HUES64 (cell line): ENCODE results near the gene CIDEB.

ENCODE experiments used
- H3K27ac ChIP-seq: 2 replicates; pipeline ENCODE4 v1.7.0; 2013; ENCODE audit warnings: low read depth, low read length, inconsistent platforms
- H3K27me3 ChIP-seq: 2 replicates; pipeline ENCODE4 v1.6.1; 2013; ENCODE audit warnings: mild to moderate bottlenecking, low read length; ENCODE audit not compliant: insufficient read depth
- H3K36me3 ChIP-seq: 2 replicates; pipeline ENCODE4 v1.6.1; 2013; ENCODE audit warnings: mild to moderate bottlenecking, low read length; ENCODE audit not compliant: insufficient read depth
- H3K4me1 ChIP-seq: 2 replicates; pipeline ENCODE4 v1.6.1; 2013; ENCODE audit warnings: mild to moderate bottlenecking, low read length, moderate library complexity; ENCODE audit not compliant: insufficient read depth
- H3K4me3 ChIP-seq: 2 replicates; pipeline ENCODE4 v1.5.1; 2013; ENCODE audit warnings: mild to moderate bottlenecking, low read length, moderate library complexity
- H3K9ac ChIP-seq: 2 replicates; pipeline ENCODE4 v1.6.1; 2013; ENCODE audit warnings: mild to moderate bottlenecking, low read depth, low read length
- H3K9me3 ChIP-seq: 2 replicates; pipeline ENCODE4 v1.6.1; 2013; ENCODE audit warnings: low read depth, low read length; ENCODE audit not compliant: insufficient read depth
- WGBS: fragments of 150-250, 120-280 bp; methylation state at CpG from one replicate; pipeline ENCODE4 v1.1.7; 2013; ENCODE audit warnings: missing lambda C conversion rate; 5-methylcytosine and 5-hydroxymethylcytosine counted together

Gene CIDEB

DNA sequence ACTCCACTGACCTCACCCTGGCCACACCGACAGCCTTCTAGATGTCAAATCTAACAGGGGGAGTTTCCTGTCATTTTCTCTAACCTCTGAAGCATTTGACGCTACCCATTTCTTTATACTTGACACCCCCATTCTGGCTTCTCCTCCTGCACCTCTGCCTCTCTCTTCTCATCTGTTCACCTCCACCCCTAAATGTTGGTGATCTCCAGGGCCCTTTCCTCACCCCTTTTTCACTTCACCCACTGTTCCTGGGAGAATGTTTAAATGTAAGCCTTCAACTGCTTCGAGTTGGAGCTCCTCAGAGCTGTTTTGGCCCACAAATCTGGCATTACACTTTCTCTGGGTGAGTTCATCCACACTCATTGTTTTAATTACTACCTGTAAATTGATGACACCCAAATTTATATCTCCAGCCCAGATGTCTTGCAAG lies 35.9 kb downstream of the CIDEB start:
- peak overlapping the region; percentile 11; the same call in 1 of the 2 replicates for H3K9ac ChIP-seq
- H3K4me3 ChIP-seq: peak overlapping the region; percentile 77
- no peaks in the 10 kb centered on the region for H3K9me3 ChIP-seq
- 19% methylated on average over 3 of the region's 3 CpGs for WGBS
- H3K27ac ChIP-seq: no peak overlapping the region
- peaks cover 6% of the 10 kb centered on the region; the same call in 1 of the 2 replicates for H3K36me3 ChIP-seq
- no peaks in the 10 kb centered on the region for H3K27me3 ChIP-seq
- H3K4me1 ChIP-seq: no peaks in the 10 kb centered on the region

DNA sequence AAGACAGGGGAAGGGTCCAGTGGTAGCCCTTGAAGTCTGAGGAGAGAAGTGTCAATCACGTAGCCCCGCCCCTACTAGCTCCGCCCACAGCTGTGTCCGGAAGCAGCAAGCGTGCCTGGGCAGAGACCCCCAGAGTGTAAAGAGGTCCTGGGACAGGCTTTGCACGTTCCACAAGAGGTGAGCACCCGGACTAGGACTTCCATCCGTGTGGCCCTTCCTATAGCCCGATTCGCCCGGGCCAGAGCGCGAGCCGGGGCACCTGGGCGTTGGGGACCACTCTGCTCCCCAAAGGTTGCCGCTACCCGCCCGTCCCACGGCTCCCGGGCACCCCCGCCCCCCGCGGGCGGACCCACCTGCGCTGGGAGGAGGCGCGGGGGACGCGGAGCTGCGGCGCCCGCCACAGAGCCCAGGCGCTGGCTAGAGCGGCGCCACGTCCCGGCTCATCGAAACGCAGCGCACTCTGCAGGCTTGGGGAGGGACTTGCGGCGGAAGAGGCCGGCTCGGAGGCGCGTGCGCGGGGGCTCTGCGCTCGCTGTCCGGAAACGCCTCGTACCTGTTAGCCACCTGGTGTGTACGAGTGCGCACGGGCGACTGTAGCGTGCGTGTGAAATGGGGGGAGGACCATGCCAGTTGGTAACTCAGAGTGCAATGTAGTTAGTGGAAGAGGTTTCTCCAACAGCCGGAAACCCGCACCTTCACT lies 36.5 kb downstream of the CIDEB start, which contains the start of gene RABGGTA:
Gene RABGGTA, minus strand, starts transcription at position 464 of the 700 bp plus-strand sequence. CDS start 482 bp downstream, outside the sequence.
- 1% methylated on average over 61 of the region's 61 CpGs for WGBS
- Histone ChIP-seq H3K9me3 (no peaks in the 10 kb centered on the region), H3K36me3 (peaks cover 11% of the 10 kb centered on the region; the same call in 1 of the 2 replicates), H3K9ac (peak within 1 kb of the TSS; percentile 94), H3K27me3 (no peaks in the 10 kb centered on the region), H3K27ac (peak within 1 kb of the TSS; percentile 94), H3K4me3 (peak within 1 kb of the TSS; percentile 77), H3K4me1 (no peaks in the 10 kb centered on the region)

DNA sequence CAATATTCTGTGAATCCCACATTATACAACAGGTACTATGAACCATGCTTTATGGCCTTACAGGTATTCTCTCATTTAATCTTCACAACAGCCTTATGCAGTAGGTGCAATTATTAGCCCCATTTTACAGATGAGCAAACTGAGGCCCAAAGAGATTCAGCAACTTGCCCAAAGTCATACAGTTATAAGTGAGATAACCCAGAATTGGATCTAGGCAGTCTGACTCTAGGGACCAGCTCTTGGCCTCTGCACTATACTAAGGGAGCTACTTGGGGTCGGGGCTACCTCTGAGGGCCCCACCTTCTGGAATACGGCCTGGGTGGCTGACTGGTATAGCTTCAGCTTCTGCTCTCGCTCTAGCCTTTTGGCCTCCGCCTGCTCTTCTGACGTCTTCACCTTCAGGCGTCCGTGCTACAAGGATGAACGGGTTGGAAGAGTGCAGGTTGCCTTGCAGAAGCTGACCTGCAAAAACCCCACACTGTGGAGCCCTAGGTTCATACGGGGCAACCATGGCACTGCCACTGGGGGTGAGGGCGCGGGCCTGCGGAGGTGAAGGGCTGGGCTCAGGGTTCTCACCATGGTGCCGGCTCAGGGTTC lies 37.1 kb downstream of the CIDEB start:
- H3K4me3 ChIP-seq: peak overlapping the region; percentile 77
- H3K27me3 ChIP-seq: no peaks in the 10 kb centered on the region
- H3K9me3 ChIP-seq: no peaks in the 10 kb centered on the region
- WGBS: 26% methylated on average over 13 of the region's 13 CpGs
- H3K4me1 ChIP-seq: no peaks in the 10 kb centered on the region
- H3K36me3 ChIP-seq: peaks cover 11% of the 10 kb centered on the region; the same call in 1 of the 2 replicates
- H3K27ac ChIP-seq: peak overlapping the region; percentile 94
- 0 out of 2 replicates have a peak overlapping the region, but pooled peaks have one; percentile 94 for H3K9ac ChIP-seq

DNA sequence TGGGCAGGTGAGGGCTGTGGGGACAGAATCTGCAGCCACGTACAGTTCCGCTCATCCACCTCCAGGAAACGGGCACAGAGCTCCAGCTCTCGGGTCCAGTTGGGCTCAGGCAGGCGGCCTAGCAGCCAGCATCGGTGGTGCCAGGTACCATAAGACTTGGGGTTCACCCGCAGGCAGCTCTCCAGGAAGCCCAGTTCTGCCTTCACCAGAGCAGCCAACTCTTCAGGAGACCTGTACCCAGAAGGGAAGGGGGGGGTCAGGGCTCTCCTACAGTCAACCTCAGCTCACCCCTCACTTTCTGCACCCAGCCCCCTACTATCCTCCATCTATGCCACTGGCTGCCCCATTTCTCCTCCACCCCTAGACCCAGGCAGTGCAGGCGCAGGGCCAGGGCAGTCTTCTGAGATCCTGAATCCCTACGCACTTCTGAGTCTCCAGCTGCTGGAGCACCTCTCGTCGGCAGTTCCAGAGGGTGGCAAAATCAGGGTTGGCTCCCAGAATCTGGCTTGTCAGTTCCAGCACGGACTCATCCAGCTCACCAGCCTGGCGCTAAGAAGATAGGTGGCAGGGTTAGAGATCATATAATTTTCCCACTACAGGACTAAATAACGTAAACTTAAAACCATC lies 37.8 kb downstream of the CIDEB start:
- Histone ChIP-seq H3K27ac (no peak overlapping the region), H3K27me3 (no peaks in the 10 kb centered on the region), H3K4me1 (no peaks in the 10 kb centered on the region), H3K9me3 (no peaks in the 10 kb centered on the region), H3K4me3 (no peak overlapping the region; the same call in 1 of the 2 replicates), H3K9ac (no peak overlapping the region), H3K36me3 (peaks cover 11% of the 10 kb centered on the region; the same call in 1 of the 2 replicates)
- 94% methylated on average over 14 of the region's 14 CpGs for WGBS

DNA sequence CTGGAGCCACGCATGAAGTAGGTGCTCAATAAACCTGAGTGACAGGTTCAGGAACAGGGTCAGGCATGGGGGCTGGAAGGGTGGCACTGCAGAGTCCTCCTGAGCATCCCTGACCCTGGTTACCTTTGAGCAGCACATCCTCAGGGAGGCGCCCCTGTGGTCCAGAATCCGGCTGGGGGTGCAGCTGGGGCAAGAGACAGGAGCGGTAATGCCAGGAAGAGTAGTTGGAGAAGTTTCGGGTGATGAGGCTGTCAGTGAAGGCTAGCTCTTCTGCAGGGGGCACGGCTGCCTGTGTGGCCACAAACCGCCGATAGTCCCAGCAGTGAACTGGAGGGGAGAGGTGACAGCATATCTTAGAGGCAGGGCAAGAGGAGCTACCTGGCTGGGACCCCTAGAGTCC lies 38.4 kb downstream of the CIDEB start:
- no peak overlapping the region for H3K27ac ChIP-seq
- WGBS: 95% methylated on average over 8 of the region's 8 CpGs

DNA sequence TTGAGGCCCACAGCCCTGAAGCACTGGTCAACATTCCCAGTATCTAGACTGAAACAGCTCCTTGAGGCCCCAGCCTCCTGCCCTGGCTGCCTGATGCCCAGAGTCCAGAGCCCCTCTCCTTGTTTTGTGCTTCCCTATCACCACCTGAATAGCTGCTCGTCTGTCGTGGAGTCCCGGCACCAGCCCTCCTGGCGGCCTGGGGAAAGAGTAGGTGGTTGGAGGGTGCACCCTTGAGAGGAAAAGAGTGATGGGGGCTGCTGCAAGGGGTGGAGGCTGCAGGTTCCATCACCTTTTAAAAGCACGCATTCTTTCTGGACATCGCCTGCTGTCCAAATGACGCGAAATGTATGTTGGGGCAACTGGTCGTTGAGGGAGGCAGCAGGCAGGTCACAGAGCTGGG lies 39.6 kb downstream of the CIDEB start:
- no peak overlapping the region for H3K9ac ChIP-seq
- peaks cover 11% of the 10 kb centered on the region; the same call in 1 of the 2 replicates for H3K36me3 ChIP-seq
- H3K4me1 ChIP-seq: no peaks in the 10 kb centered on the region
- no peaks in the 10 kb centered on the region for H3K27me3 ChIP-seq
- no peak overlapping the region for H3K4me3 ChIP-seq
- 93% methylated on average over 9 of the region's 9 CpGs for WGBS
- H3K27ac ChIP-seq: no peak overlapping the region
- H3K9me3 ChIP-seq: no peaks in the 10 kb centered on the region

More for the DNA sequence above, 38.4 kb downstream of the CIDEB start:
- peaks cover 11% of the 10 kb centered on the region; the same call in 1 of the 2 replicates for H3K36me3 ChIP-seq
- H3K27me3 ChIP-seq: no peaks in the 10 kb centered on the region
- no peak overlapping the region for H3K9ac ChIP-seq
- no peaks in the 10 kb centered on the region for H3K9me3 ChIP-seq
- no peak overlapping the region for H3K4me3 ChIP-seq
- H3K4me1 ChIP-seq: no peaks in the 10 kb centered on the region

DNA sequence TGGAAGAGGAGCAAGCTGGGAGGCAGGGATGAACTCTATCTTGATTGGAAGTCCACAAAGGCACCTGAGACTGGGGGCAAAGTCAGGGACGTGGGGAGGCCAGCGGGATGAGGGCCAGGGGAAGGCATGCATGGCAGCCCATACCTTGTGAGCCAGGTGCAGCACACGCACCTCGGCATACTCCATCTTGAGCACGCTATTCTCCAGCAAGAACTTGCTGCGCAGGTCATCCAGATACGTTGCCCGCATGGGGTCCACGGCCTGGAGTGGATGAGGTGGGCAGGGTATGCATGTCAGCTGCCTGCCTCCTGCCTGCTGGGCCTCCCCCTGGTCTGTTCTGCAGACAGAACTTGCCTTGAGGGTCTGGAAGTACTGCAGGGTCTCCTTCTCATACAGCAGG lies 40.3 kb downstream of the CIDEB start:
- Histone ChIP-seq H3K27me3 (no peaks in the 10 kb centered on the region), H3K9me3 (no peaks in the 10 kb centered on the region), H3K9ac (no peak overlapping the region), H3K27ac (no peak overlapping the region), H3K36me3 (peaks cover 11% of the 10 kb centered on the region; the same call in 1 of the 2 replicates), H3K4me3 (no peak overlapping the region), H3K4me1 (no peaks in the 10 kb centered on the region)
- WGBS: 94% methylated on average over 9 of the region's 9 CpGs

DNA sequence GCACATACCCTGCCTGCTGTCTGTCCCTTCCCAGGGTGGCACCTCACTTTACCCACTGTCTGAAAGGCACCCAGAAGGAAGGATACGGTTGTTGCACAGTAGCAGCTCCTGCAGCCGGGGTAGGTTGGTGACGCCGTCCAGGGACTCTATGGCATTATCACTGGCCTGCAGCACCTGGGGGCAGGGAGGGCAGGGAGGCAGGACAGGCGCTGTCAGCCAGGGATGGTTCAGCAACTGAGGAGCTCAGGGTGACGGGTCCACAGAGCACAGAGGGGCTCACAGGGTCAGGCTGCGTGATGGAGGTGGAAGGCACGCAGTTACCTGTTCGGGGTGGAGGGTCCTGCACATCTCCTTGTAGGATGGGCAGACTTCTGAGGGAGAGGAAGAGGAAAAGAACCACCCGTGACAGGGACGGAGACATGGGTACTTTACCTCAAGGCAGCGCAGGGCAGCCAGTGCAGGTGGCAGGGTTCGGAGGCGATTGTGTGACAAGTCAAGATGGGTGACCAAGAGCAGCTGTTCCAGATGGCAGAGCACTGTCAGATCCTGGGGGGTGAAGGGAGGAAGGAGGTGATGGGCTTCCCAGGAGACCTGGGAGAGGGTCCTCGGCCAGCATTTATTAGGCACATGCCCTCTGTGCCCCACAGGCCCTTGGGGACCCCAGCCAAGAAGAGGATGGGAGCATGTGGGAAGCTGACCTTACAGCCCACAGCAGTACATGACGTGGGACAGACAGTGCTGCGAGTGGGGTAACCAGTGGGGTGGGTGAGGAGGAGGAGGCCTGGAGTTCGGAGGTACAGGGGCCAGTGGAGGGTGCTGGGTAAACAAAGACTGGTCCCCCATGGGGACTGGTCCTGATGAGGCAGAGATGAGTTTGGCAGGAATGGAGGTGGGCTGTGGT lies 41.2 kb downstream of the CIDEB start:
- Histone ChIP-seq H3K27ac (no peak overlapping the region), H3K36me3 (peaks cover 11% of the 10 kb centered on the region; the same call in 1 of the 2 replicates), H3K9ac (no peak overlapping the region), H3K27me3 (no peaks in the 10 kb centered on the region), H3K4me1 (no peaks in the 10 kb centered on the region), H3K4me3 (no peak overlapping the region), H3K9me3 (no peaks in the 10 kb centered on the region)
- WGBS: 92% methylated on average over 18 of the region's 18 CpGs

DNA sequence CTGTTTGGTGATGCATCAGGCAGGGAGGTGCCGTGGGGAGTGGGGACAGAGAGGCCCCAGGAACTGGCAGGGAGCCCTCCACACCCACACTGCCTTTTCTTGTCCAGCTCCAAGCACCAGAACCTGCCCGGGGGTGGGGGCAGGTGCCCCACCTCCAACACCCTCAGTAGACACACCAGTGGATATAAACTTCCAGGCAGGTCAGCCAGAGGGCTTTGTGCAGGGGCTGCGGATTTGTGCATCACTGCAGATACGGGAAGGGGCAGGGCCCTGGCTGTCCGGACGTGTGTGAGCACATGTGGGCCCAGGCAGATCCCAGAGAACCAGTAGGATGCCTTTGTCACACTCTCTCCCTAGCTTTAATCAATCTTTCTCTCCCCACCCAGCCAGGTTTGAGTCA lies 43.5 kb downstream of the CIDEB start:
- Histone ChIP-seq H3K4me1 (no peaks in the 10 kb centered on the region), H3K27me3 (no peaks in the 10 kb centered on the region), H3K4me3 (no peak overlapping the region), H3K36me3 (peaks cover 11% of the 10 kb centered on the region; the same call in 1 of the 2 replicates), H3K27ac (no peak overlapping the region), H3K9me3 (no peaks in the 10 kb centered on the region), H3K9ac (no peak overlapping the region)
- 87% methylated on average over 6 of the region's 6 CpGs for whole genome bisulfite sequencing

DNA sequence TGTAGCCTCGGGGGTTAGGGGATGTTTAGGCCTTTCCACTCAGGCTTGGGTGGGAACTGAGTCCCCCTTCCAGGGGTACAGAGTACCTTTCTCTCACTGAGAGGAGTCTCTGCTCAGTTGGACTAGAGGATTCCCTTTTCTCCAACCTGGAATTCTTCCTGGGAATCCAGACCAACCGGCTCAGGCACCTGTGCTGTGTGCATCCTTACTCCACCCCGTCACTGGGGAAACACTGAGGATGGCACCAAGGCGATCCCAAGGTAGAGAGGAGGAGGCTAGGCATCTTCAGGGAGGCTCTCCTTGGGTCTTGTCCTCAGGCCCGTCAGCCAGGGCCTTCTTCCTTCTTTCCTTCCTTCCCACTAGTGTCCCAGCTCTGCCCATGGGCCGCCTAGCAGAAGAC lies 43.9 kb downstream of the CIDEB start:
- Histone ChIP-seq H3K27me3 (no peaks in the 10 kb centered on the region), H3K4me1 (no peaks in the 10 kb centered on the region), H3K9ac (no peak overlapping the region), H3K27ac (no peak overlapping the region), H3K36me3 (peaks cover 11% of the 10 kb centered on the region; the same call in 1 of the 2 replicates), H3K9me3 (no peaks in the 10 kb centered on the region), H3K4me3 (no peak overlapping the region)
- WGBS: 88% methylated on average over 6 of the region's 6 CpGs
